NCI-H1092 treated with DMSO at 0.1 percent for 48 hours (cell line): Measurements from ENCODE around the gene TMPRSS6.
A peak's percentile ranks its signal among the peaks of the same experiment; 100 is the strongest.
"Not testable (repeated sequence)": the region's sequence is repeated elsewhere in the genome, so short reads cannot be mapped to it uniquely, and the experiment has no call there.

Source experiments
- DNase-seq: peaks from one replicate; lab custom pipeline; 2025; lab: John Stamatoyannopoulos, UW

The TMPRSS6 gene

GRCh38 chr22:37088750-37089408, 20.6 kb downstream of the TMPRSS6 start:
- no peak for DNase-seq

- peak; percentile 9 for DNase-seq
These were observed 21.4 kb downstream of the TMPRSS6 start for GRCh38 chr22:37088108-37088605.

DNA sequence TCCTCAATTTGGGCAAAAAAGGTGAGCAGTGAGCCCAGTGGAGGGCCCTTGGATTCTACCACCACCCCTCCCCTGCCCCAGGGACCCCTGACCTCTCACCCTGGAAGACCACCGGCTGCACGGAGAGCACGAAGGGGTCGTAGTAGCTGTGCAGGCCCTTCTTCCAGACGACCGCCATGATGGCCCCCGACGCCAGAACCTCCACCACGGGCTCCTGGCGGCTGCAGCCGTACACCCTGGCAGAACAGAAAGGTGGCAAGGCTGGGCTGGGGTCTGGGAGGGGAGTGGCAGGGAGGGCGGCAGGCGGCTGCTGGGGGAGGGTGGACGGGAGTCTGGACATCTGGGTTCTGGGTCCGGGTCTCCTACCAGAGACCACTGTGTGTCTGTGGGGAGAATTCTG, 23.3 kb downstream of the TMPRSS6 start:
- DNase-seq: no peak

DNA sequence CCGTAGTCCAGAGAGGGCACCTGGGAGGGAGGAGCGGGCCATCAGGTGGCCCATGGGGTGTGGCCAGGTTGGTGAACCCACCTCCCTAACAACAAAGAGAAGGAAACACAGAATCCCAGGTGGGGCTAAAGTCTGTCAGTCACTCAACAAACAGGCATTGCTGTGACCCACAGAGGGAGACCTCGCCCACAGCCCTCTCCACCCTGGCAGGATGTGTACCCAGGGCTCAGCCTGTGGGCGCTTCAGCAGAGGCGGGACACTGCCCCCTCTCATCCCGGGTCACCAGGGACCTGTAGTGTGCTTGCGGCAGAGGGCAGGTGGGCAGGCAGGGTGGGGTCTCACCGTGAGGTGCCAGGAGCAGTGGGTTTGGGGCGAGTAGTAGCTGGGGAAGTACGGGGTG, 25.1 kb downstream of the TMPRSS6 start:
- DNase-seq: no peak

- DNase-seq: no peak
These were observed 25.6 kb downstream of the TMPRSS6 start for GRCh38 chr22:37083914-37084313.

- DNase-seq: no peak
These were observed 27.2 kb downstream of the TMPRSS6 start for GRCh38 chr22:37082251-37082873.

GRCh38 chr22:37080838-37081237, 28.7 kb downstream of the TMPRSS6 start:
- no peak for DNase-seq

- DNase-seq: no peak
These were observed 29.1 kb downstream of the TMPRSS6 start for GRCh38 chr22:37080438-37080837.

DNA sequence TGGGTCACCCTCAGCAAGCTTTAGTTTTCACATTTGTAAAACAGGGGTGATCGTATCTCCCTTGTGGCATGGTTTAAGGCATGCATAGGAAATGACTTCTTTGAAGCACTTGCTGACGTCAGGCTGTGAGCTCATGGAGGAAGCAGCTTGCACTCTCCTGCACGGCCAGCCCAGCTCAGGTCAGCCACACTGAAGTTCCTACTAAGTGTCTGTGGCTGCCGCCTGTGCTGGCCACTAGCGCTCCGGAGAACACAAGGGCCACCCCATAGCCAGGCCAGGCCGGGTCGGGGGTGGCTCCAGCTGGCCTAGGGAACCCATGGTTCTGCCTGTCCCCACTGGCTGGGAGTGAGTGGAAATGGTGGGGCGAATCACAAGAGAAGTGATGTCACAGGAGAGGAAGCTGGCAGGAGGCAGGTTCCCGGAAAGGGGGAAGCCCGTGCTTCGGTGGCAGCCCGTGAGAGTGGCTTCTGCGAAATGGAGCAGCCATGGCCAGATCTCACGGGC, 29.8 kb downstream of the TMPRSS6 start:
- no peak for DNase-seq

DNA sequence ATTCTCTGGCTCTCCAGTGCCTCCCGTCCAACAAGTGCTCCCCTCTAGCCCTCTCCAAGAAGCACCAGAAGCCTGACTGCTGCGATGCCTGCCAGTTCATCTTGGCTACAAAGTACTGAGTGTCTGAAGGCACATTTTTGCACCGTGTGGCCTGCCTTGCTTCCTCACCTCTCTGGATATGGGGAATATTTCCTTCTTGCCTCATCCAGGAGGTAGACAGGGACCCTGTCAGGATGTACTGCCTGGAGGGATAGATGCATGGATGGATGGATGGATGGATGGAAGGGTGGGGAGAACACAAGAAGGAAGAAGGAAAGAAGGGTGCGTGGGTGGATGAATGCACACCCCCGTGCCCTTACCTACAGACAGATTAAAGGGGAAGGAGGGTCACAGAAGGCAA, 30.4 kb downstream of the TMPRSS6 start:
- no peak for DNase-seq

DNA sequence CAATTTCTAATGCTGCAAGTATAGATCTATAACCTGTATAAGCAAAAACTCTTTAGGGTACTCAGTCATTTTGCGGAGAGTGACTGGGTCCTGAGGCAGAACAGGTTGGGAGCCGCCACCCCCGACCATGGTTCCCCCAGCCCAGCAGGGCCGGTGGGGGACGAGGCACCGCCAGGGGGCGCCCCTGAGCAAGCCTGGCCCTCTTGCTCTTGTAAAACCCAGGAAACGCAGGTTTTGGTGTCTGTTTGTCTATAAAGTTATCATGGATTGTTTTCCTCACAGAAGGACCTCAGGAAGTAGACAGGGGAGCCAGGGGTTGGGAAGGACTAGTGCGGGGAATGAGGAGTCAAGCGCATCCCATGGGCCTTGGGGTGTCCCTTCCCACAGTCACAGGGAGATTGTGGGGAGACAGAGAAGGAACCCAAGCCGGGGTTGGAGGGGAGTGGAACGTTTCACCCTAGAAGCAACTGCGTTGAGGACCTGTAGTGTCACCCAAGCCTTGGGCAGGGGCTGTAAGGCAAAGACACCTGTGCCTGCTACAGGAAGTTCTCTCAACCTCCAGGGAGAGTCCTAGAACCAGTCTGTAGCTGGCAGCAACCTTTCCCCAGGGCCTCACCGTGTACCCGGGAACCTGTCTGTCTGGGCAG, 31.6 kb downstream of the TMPRSS6 start:
- DNase-seq: no peak

GRCh38 chr22:37075822-37076433, 33.6 kb downstream of the TMPRSS6 start:
- DNase-seq: no peak

- no peak for DNase-seq
These were observed 34.5 kb downstream of the TMPRSS6 start for GRCh38 chr22:37075046-37075445.

DNA sequence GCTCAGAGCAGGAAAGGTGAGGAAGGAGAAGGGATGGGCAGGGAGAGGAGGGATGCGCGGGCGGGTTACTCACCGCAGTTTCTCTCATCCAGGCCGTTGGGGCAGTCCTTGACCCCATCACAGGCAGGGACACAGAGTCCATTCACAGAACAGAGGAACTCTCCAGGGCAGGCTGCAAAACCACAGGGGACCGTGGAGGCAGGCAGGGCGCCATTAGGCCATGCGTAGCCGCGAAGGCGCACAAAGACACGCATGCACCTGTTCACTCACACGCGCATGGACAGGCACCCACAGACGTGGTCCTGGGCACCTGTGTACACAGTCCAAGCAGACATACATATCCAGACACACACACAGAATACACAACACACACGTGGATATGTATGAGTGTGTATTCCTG, 35.0 kb downstream of the TMPRSS6 start:
- no peak for DNase-seq

DNA sequence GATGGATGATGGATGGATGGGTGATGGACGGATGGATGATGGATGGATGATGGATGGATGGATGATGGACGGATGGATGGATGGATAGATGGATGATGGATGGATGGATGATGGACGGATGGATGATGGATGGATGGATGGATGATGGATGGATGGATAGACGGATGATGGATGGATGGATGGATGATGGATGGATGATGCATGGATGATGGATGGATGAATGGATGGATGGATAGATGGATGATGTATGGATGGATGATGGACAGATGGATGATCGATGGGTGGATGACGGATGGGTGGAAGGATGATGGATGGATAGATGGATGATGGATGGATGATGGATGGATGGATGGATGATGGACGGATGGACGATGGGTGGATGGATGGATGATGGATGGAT, 36.8 kb downstream of the TMPRSS6 start:
- DNase-seq: no peak

- DNase-seq: not testable (repeated sequence)
These were observed 37.5 kb downstream of the TMPRSS6 start for GRCh38 chr22:37071850-37072592.

DNA sequence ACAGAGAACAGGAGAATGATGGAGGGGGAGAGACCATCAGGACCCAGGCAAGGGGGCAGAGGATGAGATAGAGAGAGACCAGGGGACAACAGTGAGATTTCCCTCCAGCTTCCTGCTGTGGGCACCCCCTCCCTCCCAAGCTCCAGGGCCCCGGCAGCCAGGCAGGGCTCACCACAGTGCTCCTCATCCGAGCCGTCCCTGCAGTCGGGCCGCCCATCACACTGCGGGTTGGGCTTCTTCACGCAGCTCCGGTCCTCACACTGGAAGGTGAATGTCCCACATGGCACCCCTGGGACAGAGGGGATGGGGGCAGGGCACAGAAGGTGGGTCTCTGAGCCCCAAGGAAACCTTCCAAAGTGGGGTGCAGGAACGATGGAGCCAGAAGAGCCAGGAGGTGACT, 38.8 kb downstream of the TMPRSS6 start:
- DNase-seq: no peak

DNA sequence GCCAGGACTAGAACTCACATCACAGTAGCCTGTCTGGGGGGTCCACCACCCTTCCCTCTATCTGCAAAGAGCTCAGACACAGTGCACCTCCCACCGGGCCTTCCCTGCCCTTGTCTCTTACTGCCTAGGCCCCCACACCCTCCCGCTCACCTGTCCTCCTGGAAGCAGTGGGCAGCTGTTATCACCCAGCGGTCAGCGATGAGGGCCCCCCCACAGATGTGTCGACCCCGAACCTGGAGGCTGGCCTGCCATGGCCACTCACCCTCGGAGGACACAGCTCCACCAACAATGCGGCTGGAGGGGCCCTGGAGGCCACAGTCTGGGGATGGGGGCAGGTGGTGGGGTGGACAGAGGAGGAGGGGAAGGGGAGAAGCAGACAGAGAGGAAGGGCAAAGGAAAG, 39.2 kb downstream of the TMPRSS6 start:
- DNase-seq: no peak

GRCh38 chr22:37069719-37070118, 39.8 kb downstream of the TMPRSS6 start:
- DNase-seq: no peak

- DNase-seq: no peak
These were observed 40.2 kb downstream of the TMPRSS6 start for GRCh38 chr22:37069319-37069718.

DNA sequence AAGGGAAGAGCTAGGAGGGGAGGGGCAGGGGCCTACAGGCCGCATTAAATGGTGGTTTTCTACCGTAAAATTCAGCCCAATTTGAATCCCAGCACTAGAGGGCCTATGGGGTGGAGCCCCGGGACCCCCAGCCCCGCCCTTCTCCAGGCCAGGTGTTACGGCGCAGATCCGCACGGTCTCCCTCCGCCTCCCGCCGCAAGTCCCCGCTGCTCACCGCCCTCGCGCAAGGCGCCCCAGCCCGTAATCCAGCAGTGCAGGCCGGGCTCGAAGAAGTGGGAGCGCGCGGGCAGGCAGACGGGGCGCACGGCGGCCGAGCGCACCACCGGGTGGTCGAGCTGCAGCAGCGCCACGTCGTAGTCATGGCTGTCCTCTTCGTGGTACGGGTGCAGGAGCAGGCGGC, 40.7 kb downstream of the TMPRSS6 start:
- DNase-seq: no peak

GRCh38 chr22:37067428-37067827, 42.1 kb downstream of the TMPRSS6 start:
- no peak for DNase-seq
